Mammary epithelial cell (primary cell): Measurements from ENCODE around the gene OR13C9.

Experiments used
- EZH2 ChIP-seq: IDR thresholded peaks from 2 replicates; pipeline ENCODE4 v1.6.1; 2012; ENCODE audit warnings: low read length, inconsistent platforms, borderline replicate concordance
- TF ChIP-seq, protein P1 (sequence below), 2 donors: IDR thresholded peaks in 1 of 2; conservative IDR thresholded peaks in 1 of 2; 2 replicates each; pipeline ENCODE4 v1.5.1; 2011 to 2012; ENCODE audit warnings: inconsistent platforms in 2 of 2, low read length in 2 of 2, mild to moderate bottlenecking in 2 of 2, control low read depth in 1 of 2, low read depth in 1 of 2; ENCODE audit not compliant: insufficient read depth in 1 of 2; ENCODE audit errors: extremely low read depth in 1 of 2

DNA sequence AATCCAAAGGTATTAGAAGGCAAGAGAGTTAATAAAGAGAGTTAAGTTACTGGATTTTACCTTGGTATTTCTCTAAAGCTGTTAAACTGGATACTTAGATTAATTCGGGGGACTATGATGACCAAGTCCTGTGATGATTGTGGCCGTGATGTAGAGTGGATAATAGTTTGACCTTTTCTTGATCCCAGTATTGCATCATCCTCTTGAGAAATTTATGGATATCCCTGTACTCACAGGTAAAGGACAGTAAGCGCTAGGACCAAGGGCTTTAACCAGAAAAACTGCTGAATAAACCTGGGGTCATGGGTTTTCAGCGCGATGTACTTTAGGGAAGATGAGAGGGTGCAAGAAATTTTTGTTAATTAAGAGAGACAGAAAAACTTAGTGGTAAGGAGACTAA lies 40.7 kb downstream of the OR13C9 start:
- no peak for TF ChIP-seq EZH2
- TF ChIP-seq, protein P1, sequence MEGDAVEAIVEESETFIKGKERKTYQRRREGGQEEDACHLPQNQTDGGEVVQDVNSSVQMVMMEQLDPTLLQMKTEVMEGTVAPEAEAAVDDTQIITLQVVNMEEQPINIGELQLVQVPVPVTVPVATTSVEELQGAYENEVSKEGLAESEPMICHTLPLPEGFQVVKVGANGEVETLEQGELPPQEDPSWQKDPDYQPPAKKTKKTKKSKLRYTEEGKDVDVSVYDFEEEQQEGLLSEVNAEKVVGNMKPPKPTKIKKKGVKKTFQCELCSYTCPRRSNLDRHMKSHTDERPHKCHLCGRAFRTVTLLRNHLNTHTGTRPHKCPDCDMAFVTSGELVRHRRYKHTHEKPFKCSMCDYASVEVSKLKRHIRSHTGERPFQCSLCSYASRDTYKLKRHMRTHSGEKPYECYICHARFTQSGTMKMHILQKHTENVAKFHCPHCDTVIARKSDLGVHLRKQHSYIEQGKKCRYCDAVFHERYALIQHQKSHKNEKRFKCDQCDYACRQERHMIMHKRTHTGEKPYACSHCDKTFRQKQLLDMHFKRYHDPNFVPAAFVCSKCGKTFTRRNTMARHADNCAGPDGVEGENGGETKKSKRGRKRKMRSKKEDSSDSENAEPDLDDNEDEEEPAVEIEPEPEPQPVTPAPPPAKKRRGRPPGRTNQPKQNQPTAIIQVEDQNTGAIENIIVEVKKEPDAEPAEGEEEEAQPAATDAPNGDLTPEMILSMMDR (conservative IDR thresholded peaks at IDR 0.05 in 1 of 2, IDR thresholded peaks at IDR 0.05 in 1 of 2; ENCODE audit: extremely low read depth in 1 of 2, insufficient read depth in 1 of 2, low read depth in 1 of 2, low read length in 2 of 2), result no peak
